SJSA1 (cell line): ENCODE data around the gene KIF26B. TPM values are rescaled to one million over a fixed set of nuclear protein-coding genes. Genes with fewer than 3 reads are reported as not detected.

Experiments
- DNase-seq, 2 experiments: peaks; one replicate each; pipeline ENCODE4 v3.0.0-alpha.2; 2015 to 2020; ENCODE audit warnings: low spot score in 2 of 2, low read depth in 1 of 2
- H3K27ac ChIP-seq: fragments of 250-450 bp; sonication (Bioruptor Pico); 2 replicates; pipeline ENCODE4 v1.5.1; 2020; ENCODE audit warnings: mild to moderate bottlenecking, moderate library complexity
- H3K27me3 ChIP-seq: fragments of 250-450 bp; sonication (Bioruptor Pico); replicated peaks from 2 replicates; pipeline ENCODE4 v1.5.1; 2020; ENCODE audit warnings: mild to moderate bottlenecking, moderate library complexity
- H3K36me3 ChIP-seq: fragments of 250-450 bp; sonication (Bioruptor Pico); 2 replicates; pipeline ENCODE4 v1.5.1; 2020; ENCODE audit warnings: mild to moderate bottlenecking
- H3K4me1 ChIP-seq: fragments of 250-450 bp; sonication (Bioruptor Pico); replicated peaks from 2 replicates; pipeline ENCODE4 v1.6.1; 2021; ENCODE audit warnings: mild to moderate bottlenecking
- H3K4me3 ChIP-seq: fragments of 250-450 bp; sonication (Bioruptor Pico); 2 replicates; pipeline ENCODE4 v1.5.1; 2020; ENCODE audit warnings: mild to moderate bottlenecking
- H3K9me3 ChIP-seq: fragments of 250-450 bp; sonication (Bioruptor Pico); replicated peaks from 2 replicates; pipeline ENCODE4 v1.5.1; 2020; ENCODE audit warnings: mild to moderate bottlenecking
- total RNA-seq: library from RNA; depleted of rRNA; stranded (reverse); fragments of >200 nt; shearing (Covaris generic); gene quantifications from 2 replicates; pipeline ENCODE4 v1.2.3, GENCODE V29; 2014

KIF26B gene
- total RNA-seq, 1 experiment from 2014 or later: 5.9 TPM

DNA sequence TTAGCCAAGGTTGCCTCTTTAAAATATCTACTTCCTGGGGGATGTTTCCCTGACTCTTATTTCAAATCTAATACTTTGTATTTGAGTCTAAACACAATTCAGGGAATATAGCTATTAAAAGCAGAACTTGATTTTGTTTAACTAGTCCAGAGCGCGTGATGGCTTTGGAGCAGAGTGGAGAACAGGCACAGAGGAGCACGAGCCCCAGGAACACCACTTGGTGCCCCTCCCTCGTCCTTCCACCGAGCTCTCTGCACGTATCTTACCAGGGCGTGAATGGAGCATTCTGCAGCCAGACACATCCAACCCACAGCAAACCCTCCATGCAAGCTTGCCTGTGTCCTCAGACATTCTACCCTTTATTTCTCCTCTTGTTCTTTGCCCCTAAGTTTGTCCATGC is 14.1 kb downstream of the KIF26B start:
- Histone ChIP-seq H3K4me3 (no peak overlapping the region), H3K27ac (no peak overlapping the region), H3K36me3 (no peaks in the 10 kb centered on the region; the same call in 1 of the 2 replicates), H3K9me3 (no peaks in the 10 kb centered on the region), H3K4me1 (peaks cover 9% of the 10 kb centered on the region), H3K27me3 (no peaks in the 10 kb centered on the region)
- no peak for DNase-seq

GRCh38 chr1:245169376-245169775 is 14.6 kb downstream of the KIF26B start:
- Histone ChIP-seq H3K27ac (no peak overlapping the region), H3K36me3 (no peaks in the 10 kb centered on the region; the same call in 1 of the 2 replicates), H3K4me3 (no peak overlapping the region), H3K9me3 (no peaks in the 10 kb centered on the region), H3K27me3 (no peaks in the 10 kb centered on the region), H3K4me1 (peaks cover 9% of the 10 kb centered on the region)
- DNase-seq: no peak

- no peak overlapping the region for H3K27ac ChIP-seq
- no peak overlapping the region for H3K4me3 ChIP-seq
- no peaks in the 10 kb centered on the region for H3K27me3 ChIP-seq
- DNase-seq: no peak
- H3K36me3 ChIP-seq: no peaks in the 10 kb centered on the region; the same call in 1 of the 2 replicates
- no peaks in the 10 kb centered on the region for H3K9me3 ChIP-seq
- no peaks in the 10 kb centered on the region for H3K4me1 ChIP-seq
Measured at GRCh38 chr1:245172026-245172425, 17.2 kb downstream of the KIF26B start.

- H3K36me3 ChIP-seq: no peaks in the 10 kb centered on the region; the same call in 1 of the 2 replicates
- H3K9me3 ChIP-seq: no peaks in the 10 kb centered on the region
- no peak overlapping the region for H3K27ac ChIP-seq
- no peaks in the 10 kb centered on the region for H3K27me3 ChIP-seq
- DNase-seq: no peak
- no peaks in the 10 kb centered on the region for H3K4me1 ChIP-seq
- H3K4me3 ChIP-seq: no peak overlapping the region
Measured at GRCh38 chr1:245172829-245173228, 18.0 kb downstream of the KIF26B start.

DNA sequence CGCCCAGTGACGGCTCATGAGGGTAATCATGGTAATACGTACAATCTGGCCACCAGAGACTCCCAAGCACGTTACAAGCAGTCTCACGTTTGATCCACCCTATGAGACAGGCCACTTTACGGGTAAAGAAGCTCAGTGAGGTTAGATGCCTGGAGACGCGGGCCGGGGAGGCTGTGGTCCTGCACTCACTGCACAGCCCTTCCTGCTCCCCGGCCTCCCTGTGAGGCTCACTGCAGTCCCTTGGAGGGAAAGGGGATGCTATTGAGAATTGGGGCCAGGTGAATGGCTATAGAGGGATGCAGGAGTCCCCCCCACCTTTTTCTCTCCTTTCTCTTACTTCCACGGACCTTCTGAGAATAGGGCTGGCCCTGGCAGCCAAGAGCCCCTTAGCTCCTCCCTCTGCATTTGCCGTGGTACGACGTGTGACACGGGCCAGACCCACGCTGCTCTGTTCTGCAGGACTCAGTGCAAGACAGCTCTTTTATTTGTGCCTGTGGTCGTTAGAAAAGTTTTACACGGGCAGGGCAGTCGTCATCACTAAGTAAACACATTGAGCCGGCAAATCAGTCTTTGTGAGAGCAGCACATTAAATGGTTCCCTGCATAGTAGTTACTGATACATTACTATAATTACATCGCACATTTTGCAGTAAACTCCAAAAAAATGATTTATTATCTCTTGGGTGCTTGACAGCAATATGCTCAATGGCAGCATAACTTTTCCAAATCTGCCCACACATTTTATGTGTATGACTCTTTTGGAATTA is 18.8 kb downstream of the KIF26B start:
- H3K27ac ChIP-seq: no peak overlapping the region
- no peaks in the 10 kb centered on the region for H3K27me3 ChIP-seq
- no peak for DNase-seq
- no peaks in the 10 kb centered on the region for H3K4me1 ChIP-seq
- no peaks in the 10 kb centered on the region; the same call in 1 of the 2 replicates for H3K36me3 ChIP-seq
- no peak overlapping the region for H3K4me3 ChIP-seq
- no peaks in the 10 kb centered on the region for H3K9me3 ChIP-seq

GRCh38 chr1:245177071-245177900 is 22.5 kb downstream of the KIF26B start:
- H3K36me3 ChIP-seq: no peaks in the 10 kb centered on the region
- no peaks in the 10 kb centered on the region for H3K9me3 ChIP-seq
- H3K27me3 ChIP-seq: no peaks in the 10 kb centered on the region
- no peak overlapping the region for H3K4me3 ChIP-seq
- no peaks in the 10 kb centered on the region for H3K4me1 ChIP-seq
- no peak for DNase-seq
- no peak overlapping the region for H3K27ac ChIP-seq

DNA sequence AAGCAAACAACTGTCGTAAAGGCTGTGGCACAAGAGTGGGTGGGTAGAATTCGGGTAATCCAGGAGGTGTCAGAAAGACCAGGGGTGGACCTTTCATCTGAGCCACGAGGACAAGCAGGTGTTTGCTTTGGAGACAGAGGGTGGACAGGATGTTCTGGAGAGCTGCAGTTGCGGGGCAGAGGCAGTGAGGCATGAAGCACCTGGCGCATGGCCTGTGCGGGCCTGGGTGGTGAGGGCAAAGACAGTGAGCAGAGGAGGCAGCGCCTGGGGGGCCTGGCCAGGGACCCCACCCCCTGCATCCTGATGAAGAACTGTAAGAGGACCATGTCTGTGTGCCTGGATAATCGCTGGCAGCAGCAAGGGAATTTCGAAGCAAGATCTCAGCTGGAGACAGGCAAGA is 24.9 kb downstream of the KIF26B start:
- no peaks in the 10 kb centered on the region for H3K4me1 ChIP-seq
- H3K27me3 ChIP-seq: no peaks in the 10 kb centered on the region
- H3K4me3 ChIP-seq: no peak overlapping the region

GRCh38 chr1:245180496-245181157 is 25.8 kb downstream of the KIF26B start:
- Histone ChIP-seq H3K4me1 (no peaks in the 10 kb centered on the region), H3K27ac (no peak overlapping the region), H3K36me3 (no peaks in the 10 kb centered on the region), H3K4me3 (no peak overlapping the region), H3K27me3 (no peaks in the 10 kb centered on the region), H3K9me3 (no peaks in the 10 kb centered on the region)
- no peak for DNase-seq

More for the DNA sequence above, 24.9 kb downstream of the KIF26B start:
- H3K27ac ChIP-seq: no peak overlapping the region
- H3K9me3 ChIP-seq: no peaks in the 10 kb centered on the region
- no peaks in the 10 kb centered on the region for H3K36me3 ChIP-seq
- no peak for DNase-seq

- DNase-seq: no peak
- Histone ChIP-seq H3K36me3 (no peaks in the 10 kb centered on the region), H3K27ac (no peak overlapping the region), H3K4me3 (no peak overlapping the region), H3K4me1 (no peaks in the 10 kb centered on the region), H3K27me3 (no peaks in the 10 kb centered on the region), H3K9me3 (no peaks in the 10 kb centered on the region)
Measured at GRCh38 chr1:245181158-245181517, 26.4 kb downstream of the KIF26B start.

GRCh38 chr1:245182028-245182427 is 27.2 kb downstream of the KIF26B start:
- no peaks in the 10 kb centered on the region for H3K9me3 ChIP-seq
- no peaks in the 10 kb centered on the region for H3K36me3 ChIP-seq
- H3K27ac ChIP-seq: no peak overlapping the region
- H3K4me3 ChIP-seq: no peak overlapping the region
- no peaks in the 10 kb centered on the region for H3K27me3 ChIP-seq
- no peaks in the 10 kb centered on the region for H3K4me1 ChIP-seq
- DNase-seq: no peak

DNA sequence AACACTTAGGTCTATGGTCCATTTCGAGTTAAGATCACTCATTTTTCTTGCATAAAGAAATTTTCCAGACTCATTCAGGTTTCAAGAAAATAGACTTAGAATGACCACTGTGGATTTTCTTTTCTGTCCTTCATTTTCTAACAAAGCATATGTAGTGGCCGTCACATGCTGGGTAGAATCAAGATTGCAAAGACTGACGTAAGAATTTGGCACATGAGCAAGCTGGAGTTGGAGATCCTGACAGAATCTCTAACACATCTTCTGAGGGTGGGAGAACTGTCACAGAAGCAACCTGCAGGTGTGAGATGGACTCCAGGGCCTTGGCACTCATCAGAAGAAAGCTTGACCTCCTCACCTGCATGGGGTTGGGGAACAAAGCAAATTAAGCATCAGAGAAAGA is 28.6 kb downstream of the KIF26B start:
- Histone ChIP-seq H3K27ac (no peak overlapping the region), H3K9me3 (no peaks in the 10 kb centered on the region), H3K27me3 (no peaks in the 10 kb centered on the region), H3K4me3 (no peak overlapping the region), H3K36me3 (no peaks in the 10 kb centered on the region), H3K4me1 (no peaks in the 10 kb centered on the region)
- DNase-seq: no peak

GRCh38 chr1:245184779-245185178 is 30.0 kb downstream of the KIF26B start:
- H3K27ac ChIP-seq: no peak overlapping the region
- H3K4me1 ChIP-seq: peaks cover 7% of the 10 kb centered on the region; the same call in 1 of the 2 replicates
- DNase-seq: no peak
- no peaks in the 10 kb centered on the region for H3K9me3 ChIP-seq
- H3K36me3 ChIP-seq: no peaks in the 10 kb centered on the region
- no peak overlapping the region for H3K4me3 ChIP-seq
- H3K27me3 ChIP-seq: no peaks in the 10 kb centered on the region

- Histone ChIP-seq H3K36me3 (no peaks in the 10 kb centered on the region), H3K4me1 (peaks cover 7% of the 10 kb centered on the region; the same call in 1 of the 2 replicates), H3K27me3 (no peaks in the 10 kb centered on the region), H3K4me3 (no peak overlapping the region), H3K27ac (no peak overlapping the region), H3K9me3 (no peaks in the 10 kb centered on the region)
- DNase-seq: no peak
Measured at GRCh38 chr1:245188403-245188802, 33.6 kb downstream of the KIF26B start.

GRCh38 chr1:245195398-245195797 is 40.6 kb downstream of the KIF26B start:
- no peaks in the 10 kb centered on the region for H3K9me3 ChIP-seq
- no peak for DNase-seq
- peaks cover 11% of the 10 kb centered on the region for H3K4me1 ChIP-seq
- no peak overlapping the region for H3K27ac ChIP-seq
- H3K36me3 ChIP-seq: no peaks in the 10 kb centered on the region
- H3K4me3 ChIP-seq: no peak overlapping the region
- no peaks in the 10 kb centered on the region for H3K27me3 ChIP-seq
